GM19452 (cell line): Measurements from ENCODE around the gene CCDC85C.

ENCODE experiments used
- ATAC-seq: cut with Tn5 transposase; IDR thresholded peaks from one replicate; pipeline ENCODE4 v1.9.1; 2021; ENCODE audit not compliant: unreplicated experiment

Gene CCDC85C

DNA sequence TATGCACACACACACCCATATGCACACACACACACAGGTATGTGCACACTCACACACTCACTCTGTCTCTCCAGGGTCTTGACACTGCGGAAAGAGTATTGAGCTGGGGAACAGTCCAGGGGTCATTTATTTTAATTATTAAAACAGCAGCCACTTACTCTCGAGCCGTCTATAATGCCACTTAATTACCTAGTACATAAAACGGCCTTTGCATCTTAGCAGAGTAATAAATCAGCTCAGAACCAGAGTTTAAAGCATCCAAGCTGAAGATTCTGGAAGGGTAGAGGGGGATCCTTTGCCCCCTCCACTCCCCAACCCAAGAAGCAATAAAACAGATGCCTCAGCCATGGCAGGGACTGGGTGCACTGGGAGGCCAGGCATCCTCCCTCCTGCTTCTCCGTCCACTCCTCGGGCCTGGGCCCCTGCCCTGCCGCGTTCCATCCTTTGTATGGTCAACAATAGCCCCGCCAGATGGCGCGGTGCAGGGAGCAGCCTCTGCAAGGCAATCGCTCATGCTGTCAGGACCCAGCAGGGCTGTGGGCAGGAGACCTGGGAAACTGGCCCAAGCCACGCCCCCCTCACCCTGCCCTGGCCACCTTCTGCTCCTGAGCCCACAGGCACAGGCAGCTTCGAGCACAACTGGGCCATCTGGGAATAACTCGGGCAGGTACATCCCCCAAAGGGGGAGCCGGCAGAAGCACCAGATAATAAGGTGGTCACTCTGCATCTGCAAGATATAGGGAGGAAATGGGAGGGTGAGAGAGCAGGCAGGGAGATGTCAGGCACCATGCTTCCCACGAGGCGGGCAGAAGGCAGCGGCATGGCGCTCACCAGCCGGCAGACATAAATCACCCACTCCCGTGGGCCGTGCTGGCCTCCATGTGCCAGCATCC lies 40.9 kb downstream of the CCDC85C start:
- ATAC-seq: no peak

DNA sequence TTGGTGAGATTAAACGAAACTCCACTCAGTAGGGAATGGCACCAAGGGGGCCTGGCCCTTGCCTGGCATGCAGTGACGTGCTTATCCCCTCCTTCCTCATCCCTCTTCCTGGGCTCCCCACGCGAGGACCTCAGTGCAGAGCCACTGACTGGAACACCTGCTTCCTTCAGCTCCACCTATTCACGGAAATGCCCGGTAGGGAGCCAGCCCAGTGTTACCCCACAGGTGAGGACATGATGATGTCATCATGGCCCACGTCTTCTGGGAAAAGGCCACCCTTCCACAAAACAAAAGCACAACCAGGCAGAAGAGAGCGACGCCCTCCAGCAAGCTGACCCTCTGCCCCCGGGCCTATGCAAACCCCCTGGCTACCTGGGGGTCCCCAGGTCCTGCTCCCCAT lies 42.1 kb downstream of the CCDC85C start:
- ATAC-seq: no peak

DNA sequence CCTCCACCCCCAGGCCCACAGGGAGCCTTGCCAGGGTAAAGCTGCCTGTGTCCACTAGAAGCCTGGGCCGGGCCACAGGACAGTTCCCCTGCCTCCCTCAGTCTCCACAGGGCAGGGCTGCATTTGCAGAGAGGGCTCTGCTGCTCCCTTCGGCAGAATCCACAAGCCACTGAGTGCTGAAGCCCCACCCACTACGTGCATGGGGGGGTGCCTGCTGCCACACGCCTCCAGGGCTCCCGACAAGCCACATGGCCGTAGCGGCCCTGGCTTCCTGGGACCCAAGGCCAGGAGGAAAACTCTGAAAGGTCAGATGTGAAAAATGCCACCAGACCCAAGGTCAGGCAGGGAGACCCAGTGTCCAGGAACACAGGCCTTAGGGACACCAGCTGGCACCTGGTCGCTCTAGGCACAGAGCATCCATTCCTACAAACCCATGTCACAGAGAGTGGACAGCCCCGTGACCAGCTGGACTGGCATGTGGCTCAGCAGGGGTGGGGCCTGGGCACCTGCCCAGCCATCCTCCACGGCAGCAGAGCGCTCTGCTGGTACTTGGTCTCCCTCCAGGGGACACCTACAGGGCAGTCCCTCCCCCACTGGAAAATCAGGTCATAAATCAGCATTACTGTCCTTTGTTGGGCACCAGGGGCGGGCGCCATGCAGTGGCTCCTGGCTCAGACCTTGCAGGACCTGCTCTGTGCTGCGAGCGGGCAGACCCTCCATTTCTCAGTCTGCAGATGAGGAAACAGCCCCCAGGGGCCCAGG lies 42.9 kb downstream of the CCDC85C start:
- ATAC-seq: no peak

DNA sequence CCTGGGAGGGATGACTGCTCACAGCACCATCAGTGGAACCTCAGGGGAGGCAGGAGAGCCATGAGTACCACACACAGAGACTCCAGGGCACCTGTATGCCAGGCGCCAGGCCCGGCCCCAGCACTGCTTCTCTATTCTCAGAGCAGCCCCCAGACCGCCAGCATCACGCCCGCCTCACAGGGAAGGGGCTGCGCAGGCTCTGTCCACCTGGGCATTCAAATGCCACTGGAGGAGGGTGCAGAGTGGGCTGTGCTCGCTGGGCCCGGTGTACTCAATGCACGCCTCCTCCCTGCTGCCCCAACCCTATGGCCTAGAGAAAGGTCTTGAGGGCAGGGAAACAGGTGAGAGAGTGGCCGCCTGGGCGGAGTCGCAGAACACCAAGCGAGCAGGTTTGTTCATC lies 43.6 kb downstream of the CCDC85C start:
- no peak for ATAC-seq

DNA sequence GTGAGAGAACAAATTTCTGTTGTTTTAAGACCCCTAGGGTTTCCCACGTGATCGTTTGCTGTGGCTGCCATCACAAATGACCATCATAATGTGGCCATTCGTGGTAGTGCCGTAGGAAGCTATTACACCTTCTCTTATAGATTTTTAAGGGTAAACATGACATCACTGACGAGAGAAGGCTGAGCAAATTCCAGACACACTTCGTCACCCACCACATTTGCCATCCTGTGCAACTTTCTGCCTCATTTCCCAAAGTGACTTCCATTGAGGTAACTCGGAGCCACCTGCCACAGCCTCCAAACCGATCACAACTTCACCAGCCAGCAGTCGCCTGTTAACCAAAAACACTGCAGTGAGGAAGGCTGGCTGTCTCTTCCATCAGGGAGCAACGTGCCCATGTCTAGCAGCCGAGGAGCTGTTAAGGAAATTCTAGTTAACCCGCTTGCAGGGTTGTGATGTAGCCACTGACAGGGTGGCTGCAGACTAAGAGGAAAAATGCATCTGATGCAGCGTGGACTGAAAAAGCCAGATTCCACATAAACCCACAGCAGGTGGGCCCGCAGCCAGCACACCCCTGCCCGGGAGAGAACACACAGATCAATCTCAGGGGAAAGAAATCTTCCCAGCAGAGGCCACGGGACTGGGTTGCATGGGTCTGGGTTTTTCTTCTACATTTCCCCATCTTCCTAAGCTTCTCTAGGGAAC lies 44.6 kb downstream of the CCDC85C start:
- ATAC-seq: no peak

DNA sequence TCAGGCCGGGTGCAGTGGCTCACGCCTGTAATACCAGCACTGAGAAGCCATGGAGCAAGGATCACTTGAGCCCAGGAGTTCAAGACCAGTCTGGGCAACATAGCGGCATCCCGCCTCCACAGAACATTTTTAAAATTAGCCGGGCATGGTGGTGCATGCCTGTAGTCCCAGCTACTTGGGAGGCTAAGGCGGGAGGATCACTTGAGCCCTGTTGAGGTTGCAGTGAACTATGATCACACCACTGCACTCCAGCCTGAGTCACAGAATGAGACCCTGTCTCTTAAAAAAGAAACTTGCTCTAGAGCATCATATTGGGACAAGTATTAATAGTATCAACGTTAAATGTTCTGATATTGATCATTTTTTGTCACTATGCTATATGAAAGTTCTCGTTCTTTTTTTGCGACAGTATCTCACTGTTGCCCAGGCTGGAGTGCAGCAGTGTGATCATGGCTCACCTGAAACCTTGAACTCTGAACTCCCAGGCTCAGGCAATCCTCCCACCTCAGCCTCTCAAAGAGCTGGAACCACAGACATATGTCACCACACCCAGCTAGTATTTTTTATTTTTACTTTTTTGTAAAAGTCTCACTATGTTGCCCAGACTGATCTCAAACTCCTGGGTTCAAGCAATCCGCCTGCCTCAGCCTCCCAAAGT lies 47.7 kb downstream of the CCDC85C start:
- ATAC-seq: no peak

DNA sequence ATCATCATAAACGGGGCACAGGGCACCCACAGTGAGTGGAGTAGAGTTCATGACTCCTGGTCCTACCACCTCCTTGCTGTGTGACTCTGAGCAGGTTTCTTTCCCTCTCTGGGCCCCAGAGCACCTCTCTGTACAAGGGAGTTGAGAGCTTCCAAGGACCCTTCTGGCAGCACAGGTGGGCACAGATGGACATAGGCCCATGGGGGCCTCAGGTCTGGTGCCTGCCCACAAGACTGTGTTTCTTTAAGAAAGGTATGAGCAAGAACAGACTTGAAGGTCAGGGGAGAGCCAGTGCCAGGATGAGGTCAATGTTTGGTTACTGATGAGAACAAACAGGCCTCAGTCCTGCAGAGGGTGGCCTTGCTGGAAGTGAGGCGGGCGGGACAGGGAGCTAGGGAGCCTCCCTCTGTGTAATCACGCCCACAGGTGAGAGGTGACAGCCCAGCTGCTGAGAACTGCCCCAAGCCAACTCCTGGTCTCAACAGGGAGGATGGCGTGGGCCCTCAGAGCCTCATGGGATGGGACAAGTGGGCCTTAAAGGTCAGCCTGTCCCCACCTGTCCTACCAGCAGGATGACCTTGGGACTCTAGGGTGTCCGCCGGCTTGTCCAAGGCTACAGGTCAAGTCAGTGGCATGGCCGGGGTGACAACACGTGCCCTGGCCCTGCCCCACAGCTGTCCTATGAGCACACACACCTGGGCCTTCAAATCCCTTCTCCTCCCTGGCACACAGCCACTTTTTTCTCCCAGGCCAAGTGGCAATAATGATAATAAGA lies 49.1 kb downstream of the CCDC85C start:
- ATAC-seq: no peak

DNA sequence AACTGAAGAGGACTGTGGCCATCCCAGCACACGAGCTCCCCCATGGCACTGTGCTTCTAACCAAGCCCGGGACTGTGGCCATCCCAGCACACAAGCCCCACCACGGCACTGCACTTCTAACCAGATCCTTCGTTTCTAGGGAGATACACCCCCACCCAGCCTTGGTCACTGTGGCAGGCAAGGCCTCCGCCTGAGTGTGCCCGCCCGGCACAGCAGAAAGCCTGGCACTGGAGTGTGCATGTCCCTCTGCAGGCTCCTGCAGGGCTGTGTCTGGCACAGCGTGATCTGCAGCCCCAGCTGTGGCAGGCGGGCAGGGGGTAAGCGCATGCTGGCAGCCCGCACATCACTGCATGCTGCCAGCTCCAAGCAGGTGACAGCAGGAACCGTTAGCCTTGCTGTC lies 49.8 kb downstream of the CCDC85C start:
- no peak for ATAC-seq

DNA sequence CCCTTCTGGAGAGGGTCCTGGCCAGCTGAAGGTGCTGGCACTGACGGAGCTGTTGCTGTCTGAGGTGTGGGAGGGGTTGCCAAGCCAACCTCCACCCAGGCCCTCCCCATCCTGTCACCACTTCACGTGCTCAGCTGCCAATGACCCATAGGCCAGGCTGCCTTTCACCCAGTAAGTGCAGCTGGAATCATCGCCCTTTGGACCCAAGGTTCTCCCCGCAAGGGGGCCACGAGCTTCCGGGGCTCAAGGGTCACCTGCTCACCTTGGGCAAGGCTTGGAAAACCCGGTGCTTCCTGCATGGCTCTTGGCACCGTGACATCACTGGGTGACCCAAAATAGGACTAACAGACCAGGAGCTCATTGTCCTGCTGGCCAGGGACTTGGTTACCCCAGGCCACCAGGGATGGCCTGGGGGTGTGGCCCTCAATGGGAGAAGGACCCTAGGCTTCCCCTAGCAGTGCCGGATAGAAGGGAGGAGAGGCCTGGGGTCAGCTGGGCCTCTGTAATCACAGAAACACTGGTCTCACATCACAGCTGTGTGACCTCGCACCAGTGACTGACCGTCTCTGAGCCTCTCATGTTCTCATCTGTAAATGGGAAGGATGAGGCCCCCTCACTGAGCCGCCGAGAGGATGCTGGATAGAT lies 51.3 kb downstream of the CCDC85C start:
- ATAC-seq: no peak

DNA sequence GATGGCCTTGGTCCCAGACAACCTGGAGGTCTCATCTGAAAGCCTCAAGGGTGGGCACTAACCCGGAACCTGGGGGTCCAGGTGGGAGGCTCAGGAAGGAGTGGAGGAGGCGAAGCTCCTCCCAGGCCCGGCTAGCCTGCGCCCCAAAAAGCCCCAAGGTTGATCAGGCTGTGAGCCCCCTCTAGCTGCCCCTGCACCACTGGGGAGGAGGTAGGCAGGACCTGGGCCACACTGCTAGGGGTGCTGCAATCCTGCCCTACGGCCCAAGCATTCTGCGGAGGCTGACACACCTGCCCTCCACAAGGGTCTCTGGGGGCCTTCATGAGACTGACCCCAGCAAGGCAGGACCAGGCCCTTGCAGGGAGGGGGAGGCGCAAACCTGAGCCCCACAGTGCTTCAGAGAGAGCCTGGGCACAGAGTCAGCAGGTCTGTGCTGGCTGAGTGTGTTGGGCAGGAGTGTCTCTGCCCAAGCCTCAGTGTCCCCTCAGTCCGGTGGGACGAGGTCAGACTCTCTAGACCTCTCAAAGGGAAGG lies 51.9 kb downstream of the CCDC85C start:
- ATAC-seq: no peak

DNA sequence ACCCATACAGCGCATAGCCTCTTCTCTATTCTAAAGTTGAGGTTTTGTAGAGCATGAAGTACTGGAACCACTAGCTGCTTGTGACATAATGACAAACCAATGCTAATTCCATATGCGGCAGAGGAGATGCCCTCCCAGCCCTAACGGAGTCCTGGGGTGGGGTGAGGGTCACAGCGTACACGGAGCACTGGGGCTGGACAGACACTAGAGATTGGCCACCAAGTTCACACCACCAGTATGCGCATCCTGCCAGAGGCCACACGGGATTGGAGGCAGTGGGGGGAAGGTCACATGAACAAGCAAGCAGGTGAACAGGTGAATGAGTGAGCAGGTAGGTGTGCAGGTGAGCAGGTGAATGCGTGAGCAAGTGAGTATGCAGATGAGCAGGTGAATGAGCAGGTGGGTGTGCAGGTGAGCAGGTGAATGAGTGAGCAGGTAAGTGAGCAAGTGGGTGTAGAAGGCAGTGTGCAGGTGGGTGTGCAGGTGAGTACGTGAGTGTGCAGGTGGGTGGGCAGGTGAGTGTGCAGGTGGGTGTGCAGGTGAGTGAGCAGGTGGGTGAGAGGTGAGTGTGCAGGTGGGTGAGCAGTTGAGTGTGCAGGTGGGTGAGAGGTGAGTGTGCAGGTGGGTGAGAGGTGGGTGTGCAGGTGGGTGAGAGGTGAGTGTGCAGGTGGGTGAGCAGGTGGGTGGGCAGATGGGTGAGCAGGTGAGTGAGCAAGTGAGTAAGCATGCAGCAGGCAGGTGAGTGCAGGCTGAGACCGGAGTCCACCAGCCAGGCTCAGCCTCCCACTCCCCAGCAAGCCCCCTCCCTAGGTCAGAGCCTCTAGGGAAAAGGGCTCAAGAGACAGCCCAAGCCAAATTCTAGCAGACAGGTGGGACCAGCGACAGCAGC lies 52.7 kb downstream of the CCDC85C start:
- ATAC-seq: no peak

DNA sequence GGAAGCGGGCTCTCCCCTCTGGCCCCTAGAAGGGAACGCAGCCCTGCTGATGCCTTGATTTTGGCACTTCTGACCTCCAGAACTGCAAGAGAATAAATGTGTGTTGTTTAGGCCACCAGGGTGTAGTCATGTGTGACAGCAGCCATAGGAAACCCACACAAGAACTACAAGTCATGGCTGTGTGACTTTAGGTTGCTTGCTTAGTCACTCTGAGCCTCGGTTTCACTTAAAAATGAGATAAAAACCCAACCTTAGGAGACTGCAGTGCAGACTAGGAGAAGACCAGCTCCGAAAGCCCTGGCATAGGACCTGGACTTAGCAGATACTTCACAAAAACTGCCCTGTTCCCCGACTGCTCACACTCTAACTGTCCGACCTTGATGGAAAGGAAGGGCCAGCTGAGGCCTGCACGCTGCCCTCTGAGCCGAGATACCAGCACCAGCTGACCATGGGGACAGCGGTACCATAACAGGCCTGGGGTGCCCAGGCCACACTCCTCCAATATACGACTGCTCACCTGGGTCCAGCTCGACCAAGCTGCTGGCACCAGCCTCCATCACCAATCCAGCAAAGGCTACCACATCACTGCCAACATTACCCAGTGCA lies 53.5 kb downstream of the CCDC85C start:
- no peak for ATAC-seq

DNA sequence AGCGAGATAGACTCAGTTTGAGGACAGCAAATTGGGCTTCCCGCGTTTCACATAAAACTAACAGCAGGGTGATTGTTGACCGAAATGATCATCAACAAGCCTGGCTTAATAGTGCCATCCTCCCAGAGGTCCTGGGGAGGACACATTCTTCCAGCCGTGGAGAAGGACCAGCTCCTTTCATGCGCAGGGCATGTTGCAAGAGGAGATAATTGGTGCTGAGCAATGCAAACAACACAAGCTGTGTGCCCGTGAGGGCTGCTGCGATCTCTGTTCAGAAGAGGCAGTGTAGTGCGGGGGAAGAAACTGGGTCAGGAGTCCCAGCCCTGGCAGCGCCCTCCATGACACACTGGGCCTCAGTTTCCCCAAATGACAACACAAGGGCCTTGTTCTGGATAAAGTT lies 54.3 kb downstream of the CCDC85C start:
- ATAC-seq: no peak

DNA sequence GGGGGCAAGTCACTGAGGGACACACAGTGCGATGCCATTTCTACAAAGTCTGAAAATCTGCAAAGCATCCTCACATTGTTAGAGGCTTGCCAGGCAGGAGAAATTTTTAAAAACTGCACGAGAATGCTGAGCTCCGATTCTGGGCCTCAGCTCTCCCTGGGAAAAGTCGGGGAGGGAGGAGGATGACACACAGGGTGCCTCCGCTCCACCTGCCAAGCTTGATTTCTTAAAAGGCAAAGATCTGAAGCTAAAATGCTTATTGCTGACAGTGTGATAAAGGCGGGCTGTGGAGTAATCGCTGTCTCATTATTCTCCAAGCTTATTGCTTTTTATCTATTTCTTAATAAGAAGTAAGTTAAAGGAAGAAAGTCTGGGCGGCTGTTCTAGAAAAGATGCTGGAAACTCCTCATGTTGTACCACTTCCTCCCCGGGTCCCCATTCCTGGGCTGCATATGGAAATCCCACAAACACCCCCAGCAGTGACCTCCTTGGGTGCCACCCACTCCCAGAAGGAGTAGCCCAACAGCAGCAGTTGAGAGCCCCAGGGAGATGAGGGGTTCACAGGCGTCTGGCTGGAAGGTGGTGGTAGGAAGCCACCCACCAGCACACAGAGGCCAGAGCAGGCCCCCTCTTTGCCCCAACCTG lies 55.0 kb downstream of the CCDC85C start:
- no peak for ATAC-seq

DNA sequence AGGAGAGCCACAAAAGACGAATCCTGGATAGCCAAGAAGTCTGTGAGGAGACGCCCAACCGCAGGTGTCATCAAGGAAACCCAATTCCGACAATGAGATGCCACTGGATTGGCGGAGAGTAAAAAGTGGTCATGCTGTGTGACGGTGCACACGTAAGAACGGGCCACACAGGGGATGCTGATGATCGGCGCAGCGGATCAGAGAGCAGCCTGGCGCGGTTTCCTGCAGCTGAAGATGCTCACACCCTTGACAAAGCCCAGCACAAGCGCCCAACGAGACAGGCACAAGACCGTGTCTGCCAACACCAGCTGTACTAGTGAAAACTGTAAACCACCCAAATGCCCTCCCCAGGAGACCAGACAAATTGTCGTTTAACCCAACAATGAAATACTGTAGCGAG lies 55.8 kb downstream of the CCDC85C start:
- no peak for ATAC-seq

DNA sequence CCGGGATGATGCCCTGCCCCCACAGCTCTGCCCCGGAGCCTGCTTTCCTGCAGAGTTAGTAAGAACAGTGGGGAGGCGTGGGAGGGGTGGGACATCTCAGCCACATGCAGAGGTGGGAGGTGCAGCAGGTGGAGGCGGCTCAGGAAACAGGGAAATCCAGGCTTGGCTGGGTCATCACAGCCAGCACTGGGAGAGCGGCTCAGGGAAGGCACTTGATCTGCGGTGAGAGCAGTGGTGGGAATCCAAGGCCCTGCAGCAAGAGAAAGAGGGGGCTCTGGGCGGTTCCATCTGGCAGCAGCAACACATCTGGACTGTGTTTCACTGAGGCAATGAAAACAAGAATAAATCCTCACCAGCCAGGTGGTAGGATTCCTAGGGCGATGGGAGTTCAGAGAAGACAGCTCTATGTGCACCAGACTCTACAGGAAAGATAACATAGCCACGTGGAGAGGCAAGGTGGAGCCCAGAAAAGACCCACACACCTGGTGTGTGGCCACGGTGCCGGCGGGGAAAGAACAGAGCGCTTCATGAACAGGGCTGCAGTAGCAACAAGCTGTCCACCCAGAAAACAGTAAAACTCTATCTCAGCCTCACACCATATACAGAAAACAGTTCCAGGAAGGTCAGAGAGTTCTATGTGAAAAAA lies 57.6 kb downstream of the CCDC85C start:
- no peak for ATAC-seq

DNA sequence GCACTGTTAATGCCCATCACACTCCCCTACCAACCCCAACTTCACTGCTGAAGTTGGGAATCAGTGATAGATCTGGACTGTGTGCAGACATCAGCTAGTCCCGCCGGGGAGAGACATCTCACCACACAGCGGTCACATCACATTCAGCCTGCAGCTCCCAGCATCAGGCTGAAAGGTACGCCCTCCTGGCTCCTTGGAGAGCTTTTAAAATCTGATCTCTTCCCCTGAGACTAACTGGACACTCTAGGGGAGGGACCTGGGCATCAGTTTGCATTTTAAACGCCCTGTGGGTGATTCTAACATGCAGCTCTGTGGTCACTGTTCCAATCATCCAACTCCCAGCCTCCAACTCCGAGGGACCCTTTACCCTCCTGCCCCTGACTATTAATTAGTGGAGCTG lies 58.4 kb downstream of the CCDC85C start:
- no peak for ATAC-seq
